ENCODE data around the gene E2F1. TPM values are rescaled to one million over a fixed set of nuclear protein-coding genes. Genes with fewer than 3 reads are reported as not detected.

E2F1 gene
- total and polyA plus RNA-seq, 2 of the 4 experiments (the other 2 are of a cell fraction): 10.9 to 14.0 TPM

DNA sequence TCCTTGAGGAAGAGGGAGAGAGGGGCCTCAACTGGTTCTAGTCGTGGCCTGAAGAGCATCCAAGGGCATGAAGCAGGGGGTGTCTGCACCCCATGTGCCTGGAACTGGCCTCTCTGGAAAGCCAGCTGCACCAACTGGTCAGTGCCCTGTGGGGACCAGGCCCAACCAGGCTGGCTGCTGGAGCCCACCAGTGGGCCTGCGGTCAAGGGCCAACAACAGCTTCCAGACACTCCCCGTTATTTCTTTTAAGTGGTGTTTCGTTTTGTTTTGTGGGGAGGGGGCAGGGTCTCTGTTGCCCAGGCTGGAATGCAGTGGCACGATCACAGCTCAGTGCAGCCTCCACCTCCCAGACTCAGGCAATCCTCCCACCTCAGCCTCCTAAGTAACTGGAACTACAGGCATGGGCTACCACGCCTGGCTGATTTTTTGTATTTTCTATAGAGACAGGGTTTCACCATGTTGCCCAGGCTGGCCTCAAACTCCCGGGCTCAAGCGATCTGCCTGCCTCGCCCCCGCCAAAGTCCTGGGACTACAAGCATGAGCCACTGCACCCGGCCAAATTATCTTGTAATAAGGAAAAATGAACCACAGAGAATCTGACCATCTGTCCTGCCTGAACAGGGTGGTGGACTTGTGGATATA lies 36.0 kb downstream of the E2F1 start:
- no peaks in the 10 kb centered on the region for H3K79me1 ChIP-seq (ENCODE audit: low read depth in 1 of 2, low read length in 2 of 2)
- H2BK20ac ChIP-seq (ENCODE audit: low read depth, low read length): no peak overlapping the region
- no peak overlapping the region for H2BK15ac ChIP-seq (ENCODE audit: low read depth, low read length)
- dilution Hi-C loops (cut with HindIII; ENCODE audit: low sequenced_read_pairs, unreplicated experiment) (no loop called here), in situ Hi-C loops (cut with MboI; ENCODE audit: low sequenced_read_pairs) (loop anchor here (5.0 kb wide), 1 partner anchor 198 kb away; no protein-coding TSS in a partner anchor), intact Hi-C loops (cut with micrococcal nuclease) (no loop called here)
- ChIA-PET POLR2A (ENCODE audit: unreplicated experiment) (no interaction called here), CTCF (no interaction called here)
- H2AK9ac ChIP-seq (replicated peaks; ENCODE audit: low read depth, low read length, poor library complexity): no peak overlapping the region
- ATAC-seq (ENCODE audit: low read depth): no peak
- DNase-seq: no peak
- no peak overlapping the region for H3K56ac ChIP-seq (ENCODE audit: extremely low read depth, insufficient read depth, low read length)
- H3K27ac ChIP-seq (ENCODE audit: insufficient read depth, low read length): no peak overlapping the region
- peaks cover 9% of the 10 kb centered on the region for H3K36me3 ChIP-seq (ENCODE audit: control insufficient read depth, insufficient read depth, low read length)
- no peak overlapping the region for H4K5ac ChIP-seq (ENCODE audit: low read depth, low read length)
- H4K91ac ChIP-seq (ENCODE audit: insufficient read depth, low read depth, low read length): no peak overlapping the region
- no peaks in the 10 kb centered on the region for H3K27me3 ChIP-seq (ENCODE audit: control insufficient read depth, insufficient read depth, low read length)
- BruUV-seq (replicated peaks): no TSS peak
- no peak overlapping the region for H3K4ac ChIP-seq (ENCODE audit: low read depth, low read length)
- H3K4me3 ChIP-seq (ENCODE audit: insufficient read depth, low read depth, low read length): no peak overlapping the region
- H3K9me1 ChIP-seq (ENCODE audit: insufficient read depth, low read length): peaks cover 14% of the 10 kb centered on the region; the same call in 1 of the 2 replicates
- WGBS, 2 experiments (ENCODE audit: extremely low coverage in 2 of 2, insufficient read length in 1 of 2): 93% methylated on average over 3 of the region's 11 CpGs; no CpG with 5 or more reads in 1 of the 2 experiments
- H3K9me3 ChIP-seq (ENCODE audit: control insufficient read depth, insufficient read depth, low read length): no peaks in the 10 kb centered on the region
- no peak overlapping the region for H2BK5ac ChIP-seq (ENCODE audit: low read depth, low read length, poor library complexity, severe bottlenecking)
- no peak overlapping the region for H4K8ac ChIP-seq (ENCODE audit: low read depth in 2 of 2, low read length in 2 of 2)
- no peak overlapping the region for H3K4me2 ChIP-seq (ENCODE audit: low read depth, low read length)
- H3K18ac ChIP-seq (ENCODE audit: low read depth, low read length): no peak overlapping the region
- TF ChIP-seq SMC3 (IDR thresholded peaks at IDR 0.05; ENCODE audit: low read depth, low read length) (no peak), FOS (IDR thresholded peaks at IDR 0.05; ENCODE audit: low read depth, low read length) (no peak), CHD1 (IDR thresholded peaks at IDR 0.05; ENCODE audit: low read depth, low read length) (no peak), MAFK (IDR thresholded peaks at IDR 0.05; ENCODE audit: low read depth, low read length) (no peak), RFX5 (IDR thresholded peaks at IDR 0.05; ENCODE audit: low read depth, low read length) (no peak), MXI1 (IDR thresholded peaks at IDR 0.05; ENCODE audit: borderline replicate concordance, low read depth, low read length) (no peak), BHLHE40 (IDR thresholded peaks at IDR 0.05; ENCODE audit: low read depth, low read length) (no peak), CTCF (conservative IDR thresholded peaks at IDR 0.05; ENCODE audit: low read depth, low read length) (no peak), MAZ (IDR thresholded peaks at IDR 0.05; ENCODE audit: borderline replicate concordance, low read depth, low read length) (no peak), POLR2A (IDR thresholded peaks at IDR 0.05; ENCODE audit: low read depth, low read length) (no peak), CEBPB (IDR thresholded peaks at IDR 0.05; ENCODE audit: low read depth, low read length) (no peak)
- TF ChIP-seq, protein P1, sequence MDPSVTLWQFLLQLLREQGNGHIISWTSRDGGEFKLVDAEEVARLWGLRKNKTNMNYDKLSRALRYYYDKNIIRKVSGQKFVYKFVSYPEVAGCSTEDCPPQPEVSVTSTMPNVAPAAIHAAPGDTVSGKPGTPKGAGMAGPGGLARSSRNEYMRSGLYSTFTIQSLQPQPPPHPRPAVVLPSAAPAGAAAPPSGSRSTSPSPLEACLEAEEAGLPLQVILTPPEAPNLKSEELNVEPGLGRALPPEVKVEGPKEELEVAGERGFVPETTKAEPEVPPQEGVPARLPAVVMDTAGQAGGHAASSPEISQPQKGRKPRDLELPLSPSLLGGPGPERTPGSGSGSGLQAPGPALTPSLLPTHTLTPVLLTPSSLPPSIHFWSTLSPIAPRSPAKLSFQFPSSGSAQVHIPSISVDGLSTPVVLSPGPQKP (IDR thresholded peaks at IDR 0.05; ENCODE audit: borderline replicate concordance, low read depth, low read length): no peak
- TF ChIP-seq, protein P2, sequence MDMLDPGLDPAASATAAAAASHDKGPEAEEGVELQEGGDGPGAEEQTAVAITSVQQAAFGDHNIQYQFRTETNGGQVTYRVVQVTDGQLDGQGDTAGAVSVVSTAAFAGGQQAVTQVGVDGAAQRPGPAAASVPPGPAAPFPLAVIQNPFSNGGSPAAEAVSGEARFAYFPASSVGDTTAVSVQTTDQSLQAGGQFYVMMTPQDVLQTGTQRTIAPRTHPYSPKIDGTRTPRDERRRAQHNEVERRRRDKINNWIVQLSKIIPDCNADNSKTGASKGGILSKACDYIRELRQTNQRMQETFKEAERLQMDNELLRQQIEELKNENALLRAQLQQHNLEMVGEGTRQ (IDR thresholded peaks at IDR 0.05; ENCODE audit: low read depth, low read length): no peak
- H3K4me1 ChIP-seq (ENCODE audit: control insufficient read depth, insufficient read depth, low read length): peaks cover 3% of the 10 kb centered on the region; the same call in 1 of the 2 replicates
- no peak overlapping the region for H3K14ac ChIP-seq (replicated peaks; ENCODE audit: low read depth, low read length)
- H2AK5ac ChIP-seq (ENCODE audit: low read depth, low read length): no peak overlapping the region
- H2BK120ac ChIP-seq (ENCODE audit: low read depth, low read length): no peak overlapping the region
- H3K23ac ChIP-seq (ENCODE audit: low read depth, low read length): no peak overlapping the region
- no peak overlapping the region for H2AFZ ChIP-seq (replicated peaks; ENCODE audit: low read length, poor library complexity)
- no peak overlapping the region for H3K9ac ChIP-seq (ENCODE audit: low read depth, low read length)
- peaks cover 9% of the 10 kb centered on the region; the same call in 1 of the 2 replicates for H4K20me1 ChIP-seq (ENCODE audit: insufficient read depth, low read length)
